A549 treated with dexamethasone at 1 μM for 4 hours (cell line): ENCODE data around the gene DCAF16. TPM values are rescaled to one million over a fixed set of nuclear protein-coding genes. Genes with fewer than 3 reads are reported as not detected.

Experiments used
- total RNA-seq: library from RNA; stranded (reverse); fragments of 200-300 nt; extraction: Qiagen RNA extraction; gene quantifications from 5 replicates; pipeline ENCODE4 v1.2.3, GENCODE V29; 2022

The DCAF16 gene
- total RNA-seq: 4.5 to 7.8 TPM (median 6.7 TPM) in 5 replicates

GRCh38 chr4:17810260-17811077, at the start of gene DCAF16, which contains the start of gene NCAPG:
Gene DCAF16 (minus strand): TSS chr4:17810757. CDS start chr4:17804141, 6,616 bp downstream.
Gene NCAPG (plus strand): TSS chr4:17810979. CDS start chr4:17811078, 99 bp downstream.

GRCh38 chr4:17781300-17782287, 29.0 kb downstream of the DCAF16 start, which contains the start of gene FAM184B:
Gene FAM184B (minus strand): TSS chr4:17781621. CDS start chr4:17781299, 322 bp downstream.

Other genes with a start within 250 kb of the DCAF16 start
- 33.7 to 47.8 TPM (median 37.6 TPM) in 5 replicates for gene LAP3, start 233.6 kb downstream of the DCAF16 start, total RNA-seq
- 28.1 to 45.3 TPM (median 29.4 TPM) in 5 replicates for gene MED28, start 196.1 kb downstream of the DCAF16 start, total RNA-seq
- gene FAM184B, start 29.1 kb downstream of the DCAF16 start, total RNA-seq: 0.01 to 0.05 TPM (median 0.02 TPM) in 5 replicates
- 19.3 to 32.3 TPM (median 25.9 TPM) in 5 replicates for gene NCAPG, start 222 bp upstream of the DCAF16 start, total RNA-seq
- gene LCORL, start 211.0 kb upstream of the DCAF16 start, total RNA-seq: 2.9 to 5.4 TPM (median 4.3 TPM) in 5 replicates